HG03060 (cell line): ENCODE measurements around the gene OTUB2.

Experiments
- ATAC-seq: cut with Tn5 transposase; IDR thresholded peaks from one replicate; pipeline ENCODE4 v1.9.1; 2021; ENCODE audit warnings: low read depth, moderate number of reproducible peaks; ENCODE audit not compliant: unreplicated experiment

OTUB2 gene

DNA sequence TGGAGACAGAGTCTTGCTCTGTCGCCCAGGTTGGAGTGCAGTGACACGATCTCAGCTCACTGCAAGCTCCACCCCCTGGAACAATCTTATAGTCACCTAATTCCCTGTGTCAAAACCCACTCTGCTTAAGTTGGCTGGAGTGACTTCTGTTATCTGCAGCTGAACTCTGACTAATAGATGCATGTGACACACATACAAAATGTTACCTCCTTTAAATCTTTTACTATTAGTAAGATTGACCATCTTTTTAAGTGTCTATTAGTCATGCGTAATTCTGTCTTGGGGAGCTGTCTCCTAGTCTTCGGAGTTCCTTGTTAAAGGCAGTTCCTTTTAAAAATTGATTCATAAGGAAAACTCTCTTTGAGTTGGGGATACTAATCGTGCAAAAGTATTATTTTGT, 62.4 kb downstream of the OTUB2 start:
- ATAC-seq = no peak

DNA sequence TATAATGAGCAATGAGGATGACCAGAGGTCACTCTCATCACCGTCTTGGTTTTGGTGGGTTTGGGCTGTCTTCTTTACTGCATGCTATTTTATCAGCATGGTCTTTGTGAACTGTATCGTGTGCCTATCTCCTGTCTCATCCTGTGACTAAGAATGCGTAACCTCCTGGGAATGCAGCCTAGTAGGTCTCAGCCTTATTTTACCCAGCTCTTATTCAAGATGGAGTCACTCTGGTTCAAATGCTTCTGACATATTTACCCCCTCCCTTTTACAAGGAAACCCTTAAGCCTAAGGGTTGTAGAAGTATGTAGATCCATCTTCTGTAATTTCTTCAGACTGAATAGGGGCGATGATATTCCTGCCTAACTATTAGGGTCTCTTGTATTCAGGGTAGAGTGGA, 63.3 kb downstream of the OTUB2 start:
- no peak for ATAC-seq

- ATAC-seq = no peak
Measured at GRCh38 chr14:94093418-94093817, 67.3 kb downstream of the OTUB2 start.

- no peak for ATAC-seq
Measured at GRCh38 chr14:94097091-94097490, 71.0 kb downstream of the OTUB2 start.
